GM18870 (cell line): ENCODE data around the gene PRKCQ.

Experiments used
- ATAC-seq: cut with Tn5 transposase; IDR thresholded peaks from one replicate; pipeline ENCODE4 v1.9.1; 2021; ENCODE audit warnings: moderate library complexity; ENCODE audit not compliant: unreplicated experiment

PRKCQ gene

DNA sequence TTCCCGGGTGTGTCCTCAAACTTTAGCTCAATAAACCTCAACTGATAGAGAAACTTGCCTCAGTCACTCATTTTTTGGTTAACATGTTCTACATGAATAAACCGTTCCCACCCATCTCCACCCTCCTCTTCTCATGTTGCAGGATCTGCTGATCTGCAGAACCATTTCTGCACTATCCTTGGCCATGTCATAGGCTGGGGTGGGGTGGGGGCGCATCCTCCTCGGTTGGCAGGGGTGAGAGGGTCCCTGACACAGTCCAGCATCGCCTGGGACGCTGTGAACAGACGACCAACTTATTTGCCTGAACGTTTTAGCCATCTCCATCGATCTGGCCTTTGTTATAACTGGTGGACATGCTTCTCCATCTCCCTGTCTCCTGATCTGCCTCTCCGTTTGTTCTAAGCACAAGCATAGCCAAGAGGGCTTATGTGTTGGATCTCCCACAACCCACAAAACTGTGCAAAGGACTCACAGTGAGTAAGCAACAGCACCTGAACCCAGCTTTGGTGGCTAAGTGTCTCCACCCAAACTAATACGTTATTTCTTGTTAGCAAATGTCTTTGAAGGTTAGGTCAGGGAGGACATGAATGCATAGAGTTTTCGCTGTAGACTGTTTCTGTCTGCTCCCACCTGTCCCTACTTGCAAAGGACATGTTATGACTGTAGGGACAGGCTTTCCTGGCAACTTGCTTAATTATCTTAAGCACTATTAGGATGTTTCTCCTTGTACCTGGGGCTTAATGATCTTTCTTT lies 51.7 kb downstream of the PRKCQ start:
- no peak for ATAC-seq

DNA sequence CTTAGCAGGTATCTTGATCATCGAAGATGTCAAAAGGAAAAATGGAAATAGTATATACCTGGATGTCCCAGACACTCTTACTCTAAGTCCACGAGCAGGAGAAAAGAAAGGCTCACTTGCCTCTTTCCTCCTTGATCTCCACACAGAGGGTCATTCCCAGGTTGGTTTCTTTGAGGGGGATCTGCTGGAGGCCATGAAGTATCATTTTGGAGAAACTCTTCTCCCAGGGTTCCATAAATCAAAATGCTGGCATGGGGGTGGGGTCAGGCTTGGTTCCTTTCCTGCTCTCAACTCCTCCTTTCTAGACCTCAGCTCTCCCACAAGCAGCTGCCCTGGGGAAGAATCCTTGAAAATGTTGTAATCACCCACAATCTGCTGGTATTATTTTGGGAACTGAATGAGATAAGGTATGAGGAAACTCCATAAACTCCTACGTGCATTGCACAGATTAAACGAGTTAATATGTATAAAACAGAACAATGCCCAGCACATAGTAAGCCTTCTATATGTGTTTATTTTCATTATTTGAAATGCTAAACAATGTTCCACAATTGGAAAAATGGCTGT lies 54.4 kb downstream of the PRKCQ start:
- ATAC-seq, result no peak

DNA sequence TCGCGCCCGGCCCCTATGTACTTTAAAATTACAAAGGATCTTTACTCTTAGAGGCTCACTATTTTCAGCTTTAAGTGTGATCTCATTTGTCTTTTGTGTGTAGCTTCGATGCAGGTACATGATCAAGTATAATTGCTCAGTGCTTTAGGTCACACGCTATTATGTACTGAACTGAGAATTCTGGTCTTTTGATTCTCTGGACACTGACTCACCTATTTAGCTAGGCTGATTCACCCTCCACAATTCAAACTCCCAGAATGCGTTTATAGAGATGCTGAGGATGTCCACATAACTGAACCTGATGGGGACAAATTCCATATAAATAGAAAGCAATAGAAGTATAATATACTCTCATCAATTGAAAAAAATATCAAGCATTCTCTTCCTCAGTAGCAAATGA lies 57.8 kb downstream of the PRKCQ start:
- no peak for ATAC-seq

DNA sequence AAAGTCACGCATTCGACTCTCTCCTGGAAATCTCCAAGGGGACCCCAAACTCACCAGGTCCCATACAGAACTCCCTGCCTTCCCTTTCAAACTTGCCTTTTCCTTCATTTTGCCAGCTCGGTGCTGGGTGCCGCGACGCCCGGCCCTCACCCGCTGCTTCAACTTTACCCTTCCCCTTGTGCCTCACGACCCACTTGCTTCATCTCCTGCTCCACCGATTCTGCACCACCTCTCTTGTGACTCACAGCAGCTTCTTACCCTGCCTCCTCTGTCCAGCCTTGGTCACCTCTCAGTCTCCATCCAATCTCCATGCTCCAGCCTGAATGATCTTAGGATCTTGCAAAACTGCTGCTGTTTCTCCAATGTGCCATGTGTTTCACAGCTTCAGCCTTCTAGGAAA lies 59.9 kb downstream of the PRKCQ start:
- no peak for ATAC-seq

DNA sequence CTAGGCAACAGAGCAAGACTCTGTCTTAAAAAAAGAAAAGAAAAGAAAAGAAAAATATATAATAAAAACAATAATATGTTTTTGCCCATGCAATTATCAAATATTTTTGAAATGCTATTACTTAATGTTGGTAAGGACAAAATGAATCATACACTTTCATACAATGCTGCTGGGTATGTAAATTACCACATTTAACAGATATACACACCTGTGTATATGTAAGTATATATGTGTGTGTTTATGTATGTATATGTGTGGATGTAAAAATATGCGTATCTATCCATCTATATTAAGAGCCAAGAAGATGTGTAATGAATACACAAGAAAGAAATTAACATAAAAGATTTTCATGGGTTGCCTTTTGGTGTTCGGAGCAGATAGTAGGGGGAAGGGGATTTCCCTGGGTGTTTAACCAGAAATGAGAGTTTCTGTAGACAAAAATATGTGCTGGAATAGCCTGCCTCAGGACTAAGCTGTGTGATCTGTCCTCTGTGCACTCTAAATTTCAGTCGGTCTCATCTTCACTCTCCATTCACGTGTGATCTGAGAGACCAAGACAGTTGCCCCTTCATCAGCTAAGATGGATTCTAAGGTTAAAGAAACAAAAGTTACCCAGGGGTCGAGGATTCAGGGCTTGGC lies 61.2 kb downstream of the PRKCQ start:
- no peak for ATAC-seq

DNA sequence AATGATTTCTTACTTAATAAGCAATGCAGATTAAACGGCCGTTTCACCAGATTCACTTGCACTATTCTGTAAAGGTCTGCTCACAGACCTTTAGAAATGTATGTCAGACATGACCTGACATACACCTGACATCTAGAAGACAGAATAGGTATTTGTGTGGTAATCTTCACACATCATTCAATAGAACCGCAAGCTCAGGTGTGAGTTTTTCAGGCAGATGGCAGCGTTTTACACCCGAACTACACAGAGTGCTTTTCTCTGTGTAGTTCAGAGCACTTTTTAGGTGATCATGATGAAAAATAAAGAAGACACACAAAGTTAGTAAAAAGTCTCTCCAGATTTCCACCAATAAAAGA lies 63.2 kb downstream of the PRKCQ start:
- ATAC-seq, result no peak

DNA sequence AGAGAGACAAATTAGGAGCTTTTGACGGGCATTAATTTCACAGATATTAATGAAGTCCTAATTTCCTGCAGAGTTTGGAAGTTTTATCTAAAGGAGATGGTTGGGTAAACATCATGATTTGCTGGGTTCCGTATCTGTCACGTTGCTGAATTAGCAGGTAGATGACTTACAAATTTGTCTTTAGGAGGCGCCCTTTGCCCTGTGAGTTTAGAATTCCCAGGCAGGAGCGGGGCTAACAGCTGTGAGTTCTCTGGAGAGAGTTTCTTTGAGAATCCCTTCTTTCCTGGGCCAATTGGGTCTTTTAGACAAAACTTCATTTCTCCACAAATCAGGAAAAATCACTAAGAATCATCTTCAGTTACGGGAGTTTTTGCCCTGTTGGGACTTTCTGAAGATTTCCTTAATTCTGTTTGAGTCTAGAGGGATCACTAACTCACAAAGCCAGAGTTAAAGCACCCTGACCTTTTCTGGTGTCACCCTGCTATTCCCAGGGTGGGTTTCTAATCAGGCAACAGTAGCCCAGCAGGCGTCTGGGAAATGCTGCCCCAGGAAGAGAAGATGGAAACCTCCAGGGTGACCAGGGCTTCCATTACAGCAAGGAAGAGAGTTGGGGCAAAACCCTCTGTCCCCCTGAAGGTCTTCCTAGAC lies 63.7 kb downstream of the PRKCQ start:
- no peak for ATAC-seq

DNA sequence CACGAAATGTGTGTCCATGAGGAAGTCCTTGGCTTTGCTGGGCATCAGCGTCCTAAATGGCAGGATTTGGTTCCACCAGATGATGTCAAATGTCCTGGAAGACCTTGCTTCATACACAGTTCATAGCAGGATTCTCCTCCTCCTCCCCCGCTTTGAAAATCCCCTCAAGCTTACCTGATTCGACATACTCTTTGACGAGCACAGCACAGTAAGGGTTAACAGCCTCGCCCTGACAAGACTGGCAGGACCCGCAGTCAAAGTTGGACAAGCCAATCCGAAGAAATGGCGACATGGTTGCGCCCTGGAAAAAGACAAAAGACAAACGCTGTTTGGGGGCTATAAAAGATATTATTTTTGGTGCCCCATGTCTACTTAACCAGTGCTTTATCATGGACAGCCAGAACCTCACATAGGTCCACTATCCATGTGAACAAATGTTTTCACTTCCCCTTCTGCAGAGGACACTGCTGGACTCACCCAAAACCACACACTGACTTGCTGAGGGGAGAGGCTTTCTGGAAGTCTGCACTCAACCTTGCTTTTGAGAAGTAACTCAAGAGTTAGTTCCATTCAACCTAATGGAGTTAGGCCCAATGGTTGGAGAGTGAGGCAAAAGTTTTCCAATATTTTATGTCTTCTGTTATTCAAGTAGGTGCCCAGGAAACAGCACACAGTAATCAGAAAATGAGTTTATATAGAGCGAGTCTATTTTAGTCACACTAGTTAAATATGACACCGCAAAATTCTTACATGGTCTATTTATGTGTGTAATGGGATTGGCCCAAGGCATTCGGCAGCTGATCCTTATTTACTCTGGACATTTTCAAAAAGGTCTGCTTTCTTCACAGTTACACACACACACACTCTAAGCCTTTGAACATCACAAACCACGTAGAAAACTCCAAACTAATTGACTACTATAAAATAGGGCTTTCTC lies 65.0 kb downstream of the PRKCQ start:
- no peak for ATAC-seq

DNA sequence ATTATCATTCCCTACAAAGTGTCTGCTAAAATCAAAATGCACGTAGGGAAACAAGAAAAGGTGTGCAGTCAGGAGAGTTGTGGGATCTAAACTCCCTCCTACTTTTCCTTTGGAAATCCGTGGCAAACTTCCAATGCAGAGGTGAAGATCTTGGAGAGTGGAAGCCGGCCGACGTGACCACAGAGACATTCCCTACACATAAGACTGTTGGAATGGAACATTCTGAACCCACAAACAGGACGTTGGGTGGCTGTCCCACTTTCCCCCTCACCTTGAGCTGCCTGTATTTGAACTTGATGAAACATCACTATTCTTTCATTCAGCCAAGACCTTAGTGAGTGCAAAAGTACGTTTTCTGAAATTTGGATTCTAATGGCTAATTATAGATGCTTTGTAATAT lies 65.9 kb downstream of the PRKCQ start:
- ATAC-seq, result no peak

DNA sequence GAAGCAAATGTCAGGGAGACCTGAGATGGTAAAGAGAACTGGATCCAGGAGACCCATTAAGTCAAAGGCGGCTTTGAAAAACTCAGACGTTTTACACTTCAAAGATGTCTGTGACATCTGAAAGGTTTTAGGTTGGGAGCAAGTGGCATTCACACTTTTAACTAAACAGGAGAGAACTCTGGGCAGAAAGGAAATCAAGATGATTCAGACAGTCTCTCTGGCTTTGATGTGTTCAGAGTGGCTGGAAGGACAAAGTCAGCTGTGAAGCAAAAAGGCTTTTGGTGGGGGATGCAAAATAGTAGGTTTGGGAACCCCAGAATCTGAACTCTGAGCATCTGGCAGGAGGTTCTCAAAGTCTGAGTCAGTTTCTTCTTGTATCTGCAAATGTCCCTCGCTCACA lies 66.6 kb downstream of the PRKCQ start:
- ATAC-seq, result no peak

DNA sequence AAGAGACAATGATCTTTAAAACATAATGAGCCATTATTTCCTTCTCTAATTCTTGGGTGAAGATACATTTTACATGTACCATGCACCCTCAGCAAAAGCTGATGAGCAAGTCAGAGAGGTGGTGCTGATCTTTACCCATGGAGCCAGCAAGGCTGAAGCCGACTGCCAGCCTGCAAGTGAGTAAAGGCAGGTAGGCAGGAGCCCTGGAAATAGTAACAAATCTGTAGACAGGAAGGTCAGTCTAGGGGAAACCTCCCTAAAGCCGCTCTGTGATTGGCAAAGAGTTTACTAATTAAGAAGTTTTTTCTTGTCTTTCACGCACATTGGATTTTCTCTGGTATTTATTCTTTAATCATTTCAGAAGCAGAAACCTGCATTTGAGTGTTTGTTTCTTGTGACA lies 67.9 kb downstream of the PRKCQ start:
- no peak for ATAC-seq

DNA sequence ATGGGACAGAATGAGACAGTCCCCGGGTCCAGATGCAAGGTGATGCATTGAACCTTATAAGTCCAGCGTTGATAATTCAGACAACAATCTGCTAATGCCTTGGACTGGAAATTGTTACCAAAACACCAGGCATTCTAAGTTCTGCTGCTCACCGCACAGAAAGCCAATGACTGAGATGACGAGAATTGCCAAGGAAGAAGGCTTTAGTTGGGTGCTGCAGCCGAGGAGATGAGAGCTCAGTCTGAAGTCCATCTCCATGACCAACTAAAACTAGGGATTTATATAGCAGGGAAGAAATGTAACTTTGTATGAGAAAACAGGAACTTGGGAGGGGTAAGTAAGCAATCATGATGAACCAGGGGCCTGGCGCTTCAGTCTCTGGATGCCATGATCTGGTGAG lies 68.7 kb downstream of the PRKCQ start:
- ATAC-seq, result no peak

DNA sequence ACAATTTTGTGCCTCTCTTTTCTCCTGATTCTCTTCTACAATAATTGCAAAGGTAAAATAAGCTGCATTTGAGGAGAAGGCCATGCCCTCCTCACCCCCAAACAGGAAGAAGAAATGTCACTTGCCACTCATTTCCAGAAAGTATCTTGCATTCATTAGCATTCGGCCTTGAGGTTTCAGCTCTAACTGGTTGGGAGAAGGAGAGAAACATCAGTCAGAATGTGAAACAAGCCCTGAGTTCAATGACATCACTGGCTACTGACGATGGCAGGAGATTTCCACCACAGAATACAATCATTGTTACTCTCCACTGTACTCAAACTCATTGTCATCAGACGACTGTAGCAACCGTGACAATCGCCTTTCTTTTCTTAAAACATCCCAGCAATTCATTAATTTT lies 72.8 kb downstream of the PRKCQ start:
- peak; percentile 91 for ATAC-seq

DNA sequence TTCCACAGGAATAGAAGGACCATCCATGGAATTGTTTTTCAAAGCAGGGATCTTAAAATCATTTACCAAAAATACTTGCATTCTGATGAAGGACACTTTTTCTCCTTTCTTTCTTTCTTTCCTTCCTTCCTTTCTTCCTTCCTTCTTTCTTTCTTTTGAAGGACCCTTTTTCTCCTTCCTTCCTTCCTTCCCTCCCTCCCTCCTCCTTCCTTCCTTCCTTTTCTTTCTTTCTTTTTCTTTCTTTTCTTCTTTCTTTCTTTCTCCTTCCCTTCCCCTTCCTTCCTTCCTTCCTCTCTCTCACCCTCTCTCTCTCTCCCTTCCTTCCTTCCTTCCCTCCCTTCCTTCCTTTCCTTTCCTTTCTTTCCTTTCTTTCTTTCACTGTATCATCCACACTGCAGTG lies 74.8 kb downstream of the PRKCQ start:
- no peak for ATAC-seq

DNA sequence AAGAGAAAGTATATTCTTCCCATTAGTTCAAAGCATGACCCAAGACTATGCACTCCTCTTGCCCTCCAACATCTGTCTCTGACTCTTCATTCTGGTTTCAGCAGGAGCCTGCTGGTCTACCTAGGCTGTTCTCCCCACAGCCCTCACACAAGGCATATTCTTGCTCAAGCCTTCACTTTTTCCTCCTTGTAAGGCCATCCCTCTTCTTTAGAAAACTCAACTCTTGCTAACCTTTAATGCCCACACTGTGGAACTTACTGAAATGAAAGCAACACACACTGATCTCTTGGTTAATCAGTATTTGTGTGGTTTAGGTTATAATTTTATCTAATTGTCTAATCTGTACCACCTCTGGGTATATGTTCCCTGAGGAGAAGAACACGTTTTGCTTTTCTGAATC lies 75.8 kb downstream of the PRKCQ start:
- no peak for ATAC-seq

DNA sequence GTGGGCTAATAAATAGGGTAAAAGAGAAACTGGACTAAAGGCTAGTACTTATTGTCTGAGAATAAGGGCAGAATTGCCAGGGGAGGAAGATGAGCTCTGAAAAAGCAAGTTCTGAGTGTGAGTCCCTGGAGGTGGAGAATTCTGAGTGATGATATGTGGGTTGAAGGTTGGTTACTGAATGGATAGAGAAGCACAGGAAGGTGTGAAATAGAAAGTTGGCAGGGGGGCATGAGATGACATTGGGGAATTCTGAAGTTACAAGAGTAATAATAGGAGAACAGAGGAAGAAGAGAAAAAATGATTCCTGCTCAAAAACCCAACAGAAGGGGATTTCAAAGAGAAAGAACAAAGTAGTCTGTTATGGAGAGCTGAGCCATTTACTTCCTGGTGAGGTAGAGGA lies 76.9 kb downstream of the PRKCQ start:
- no peak for ATAC-seq

DNA sequence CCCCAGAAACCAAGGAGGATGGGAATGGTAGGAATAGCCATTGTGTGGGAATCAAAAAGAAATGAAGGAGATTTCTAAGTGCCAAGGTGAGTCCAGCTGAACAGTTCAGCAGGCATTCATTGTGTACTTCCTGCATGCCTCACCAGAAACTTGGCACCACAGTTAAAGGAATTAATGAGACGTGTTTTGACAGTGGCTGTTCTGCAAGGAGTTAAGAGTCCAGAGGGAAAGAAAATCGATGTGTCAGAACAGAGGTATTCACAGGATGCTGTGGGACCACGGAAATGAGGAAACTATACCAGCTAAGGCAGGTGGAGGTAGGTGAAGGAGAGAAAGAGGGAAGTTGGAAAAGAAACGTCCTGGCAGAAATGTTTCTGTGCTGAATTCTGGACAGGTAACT lies 78.1 kb downstream of the PRKCQ start:
- ATAC-seq, result no peak

DNA sequence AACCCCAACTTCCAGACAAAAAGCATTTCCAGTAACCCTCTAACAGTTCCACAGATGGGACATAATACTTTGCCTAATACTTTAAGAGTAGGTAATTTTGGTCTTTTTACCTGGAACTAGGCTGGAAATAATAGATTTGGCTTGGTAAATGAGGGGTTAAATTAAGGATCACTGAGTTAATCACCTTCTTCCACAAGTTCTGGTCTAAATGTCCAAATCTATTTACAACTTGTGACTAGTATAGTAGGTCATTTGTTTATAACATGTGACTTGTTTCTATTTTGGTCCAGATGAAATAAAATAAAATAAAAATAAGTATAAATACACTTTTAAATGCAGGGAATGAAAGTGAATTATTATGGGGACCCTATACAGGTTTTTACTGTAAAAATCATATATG lies 80.1 kb downstream of the PRKCQ start:
- no peak for ATAC-seq

DNA sequence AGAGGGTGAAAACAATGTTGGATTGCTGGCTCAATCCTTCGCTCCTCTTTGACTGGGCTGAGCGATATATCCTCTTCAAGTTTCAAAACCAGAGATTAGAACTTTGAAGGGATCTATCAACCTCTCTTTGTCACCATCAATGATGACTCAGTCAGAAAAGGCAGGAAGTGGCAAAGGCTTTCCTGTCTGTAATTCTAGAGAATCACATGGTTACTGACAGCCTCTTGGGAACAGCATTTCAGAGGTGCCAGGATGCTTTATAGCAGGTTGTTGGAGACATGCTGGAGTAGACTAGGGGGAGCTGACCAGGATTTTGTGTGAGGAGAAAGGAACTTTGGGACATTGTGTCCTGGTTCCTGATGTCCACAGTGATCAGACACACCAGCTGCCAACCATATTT lies 81.3 kb downstream of the PRKCQ start:
- no peak for ATAC-seq

DNA sequence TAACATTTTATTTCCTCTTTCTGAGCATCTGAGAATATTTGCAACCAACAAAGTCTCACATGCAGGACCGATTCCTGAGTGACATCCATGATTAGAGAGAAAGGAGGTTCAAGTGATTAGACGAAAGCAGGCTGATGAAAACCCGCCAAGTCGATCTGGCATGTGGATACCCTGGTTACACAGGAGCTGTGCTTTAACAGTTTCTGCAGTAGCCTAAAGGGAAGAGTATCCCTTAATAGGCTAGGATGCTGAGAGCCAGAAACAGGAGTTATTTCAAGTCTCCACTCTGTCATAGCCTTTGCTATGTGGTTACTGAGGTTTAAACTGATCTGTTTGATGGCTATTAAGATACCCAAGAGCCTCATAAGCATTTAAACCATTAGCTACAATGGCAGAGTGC lies 82.5 kb downstream of the PRKCQ start:
- ATAC-seq, result no peak

DNA sequence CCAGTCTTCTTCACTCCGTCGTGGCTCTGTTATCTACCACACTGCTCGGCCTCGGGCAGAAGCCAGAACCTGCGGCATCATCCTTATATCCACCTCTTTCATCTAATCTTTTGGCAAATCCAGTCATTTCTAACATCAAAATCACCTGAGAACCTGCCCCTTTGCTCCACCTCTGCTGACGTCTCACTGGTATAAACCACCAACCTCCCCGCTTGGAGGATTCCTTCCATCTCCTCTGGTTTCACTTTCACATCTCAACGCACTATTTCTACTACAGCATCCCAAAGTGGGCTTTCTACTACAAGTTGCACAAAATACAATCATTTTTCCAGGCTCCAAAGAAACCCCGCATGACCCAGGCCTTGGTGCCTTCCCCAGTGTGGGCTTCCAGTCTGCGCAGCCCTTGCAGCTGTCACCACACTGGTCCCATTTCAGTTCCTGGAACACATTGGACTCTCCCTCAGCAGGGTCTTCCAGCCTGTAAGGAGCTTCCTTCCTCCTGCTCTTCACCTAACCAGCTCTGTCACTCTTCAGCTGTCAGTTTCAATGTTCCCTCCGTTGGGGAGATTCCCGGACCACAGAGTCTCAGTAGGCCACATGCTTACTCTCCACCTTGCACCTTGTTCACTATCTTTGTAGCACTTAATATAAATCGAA lies 85.0 kb downstream of the PRKCQ start:
- no peak for ATAC-seq
